ENCODE data around the gene PLXNA4.

PLXNA4 gene

DNA sequence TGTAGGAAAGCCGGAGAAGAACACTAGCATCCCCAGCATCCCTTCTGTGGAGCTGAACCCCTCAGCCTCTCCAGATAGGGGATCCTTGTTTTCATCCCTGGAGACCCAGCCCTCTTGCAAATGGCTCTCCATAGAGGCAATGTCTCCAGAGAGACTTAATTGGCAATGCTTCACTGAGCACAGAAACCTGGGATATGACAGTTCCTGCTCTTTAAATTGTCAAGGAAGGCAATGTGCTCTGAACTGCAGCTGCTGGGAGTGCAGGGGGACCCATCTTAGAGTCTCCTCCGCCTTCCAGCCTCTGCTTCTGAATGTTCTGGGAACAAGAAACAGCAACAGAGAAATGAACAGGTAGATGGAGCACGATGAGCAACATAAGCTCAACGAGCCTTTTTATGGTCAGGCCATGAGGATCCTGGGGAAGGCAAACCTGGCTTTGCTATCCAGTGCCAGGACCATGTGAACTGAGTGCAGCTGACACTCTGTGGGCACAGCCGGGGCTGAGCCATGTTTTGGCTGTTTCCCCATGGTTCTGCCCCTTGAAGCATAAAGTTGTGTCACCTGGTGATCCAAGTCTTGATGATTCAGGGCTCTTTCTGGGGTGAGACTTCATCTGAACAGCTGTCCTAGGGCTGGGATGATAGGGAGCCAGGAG, 481.0 kb downstream of the PLXNA4 start:
- no peak for DNase-seq

DNA sequence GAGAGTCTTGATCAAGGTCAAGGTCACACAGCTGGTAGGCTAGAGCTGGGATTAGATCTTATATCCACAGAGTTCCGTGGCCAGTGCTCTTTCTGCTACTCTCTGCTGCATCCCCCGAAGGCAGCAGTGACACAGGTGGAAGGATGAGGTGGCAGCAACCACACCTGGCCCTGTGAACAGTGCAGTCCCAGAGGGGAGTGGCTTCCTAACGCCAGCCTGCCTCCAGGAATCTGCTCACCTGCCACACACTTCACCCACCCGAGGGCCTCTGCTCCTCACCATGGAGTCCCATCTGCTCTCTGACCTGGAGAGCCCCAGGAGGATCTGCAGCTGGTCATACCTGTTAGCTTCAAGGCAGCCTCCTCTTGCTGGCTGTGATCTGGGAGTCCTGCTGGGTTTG, 484.2 kb downstream of the PLXNA4 start:
- DNase-seq: no peak

DNA sequence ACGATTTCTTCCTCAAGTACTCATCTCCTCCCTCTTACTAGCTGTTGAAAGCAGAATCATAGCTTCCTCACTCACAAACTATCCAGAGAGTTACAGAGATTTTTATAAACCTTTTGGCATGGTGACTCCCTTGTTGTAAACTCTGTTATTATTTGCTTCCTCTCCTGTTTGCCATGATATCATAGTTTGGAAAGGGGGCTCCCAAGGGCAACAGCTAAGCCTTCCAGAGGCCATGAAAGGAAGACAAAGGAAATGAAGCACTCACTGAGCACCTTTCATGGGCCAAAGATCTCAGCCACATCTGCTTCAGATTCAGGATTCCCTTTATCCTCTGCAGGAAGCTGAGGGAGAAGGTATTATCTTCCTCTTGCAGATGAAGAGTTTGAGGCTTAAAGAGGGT, 484.6 kb downstream of the PLXNA4 start:
- DNase-seq: no peak

DNA sequence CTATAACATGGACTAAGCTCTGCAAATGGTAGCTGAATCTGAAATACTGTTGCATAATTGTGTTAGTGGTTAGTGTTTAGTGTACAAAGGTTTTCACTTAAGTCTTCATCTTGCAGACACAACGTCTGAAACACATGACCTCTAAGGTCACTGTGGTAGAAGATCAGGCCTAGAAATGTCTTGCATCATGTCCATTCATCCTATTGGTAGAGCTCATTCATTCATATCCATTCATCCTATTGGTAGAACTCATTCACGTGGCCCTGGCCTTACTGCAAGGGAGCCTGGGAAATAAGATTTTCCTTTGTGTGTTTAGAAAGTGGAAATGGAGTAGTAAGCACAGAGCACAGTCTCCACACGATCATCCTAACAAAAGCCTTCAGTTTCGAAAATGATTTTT, 485.8 kb downstream of the PLXNA4 start:
- DNase-seq: no peak

DNA sequence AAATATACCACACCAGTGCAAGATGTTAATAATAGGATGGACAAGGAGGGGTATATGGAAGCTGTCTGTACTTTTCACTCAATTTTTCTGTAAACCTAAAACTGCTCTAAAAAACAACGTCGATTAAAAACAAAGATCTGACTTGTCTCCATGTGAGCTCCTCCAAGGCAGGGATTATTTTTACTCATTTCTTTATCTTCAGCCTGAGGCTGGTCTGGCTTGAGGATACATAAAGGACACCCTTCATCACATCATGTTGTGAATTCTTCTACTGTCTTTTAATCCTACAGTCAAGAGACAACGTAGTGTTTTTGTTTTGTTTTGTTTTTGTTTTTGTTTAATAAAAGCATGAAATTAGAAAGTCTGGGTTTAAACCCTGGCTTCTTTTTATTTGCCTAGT, 486.9 kb downstream of the PLXNA4 start:
- DNase-seq: no peak

DNA sequence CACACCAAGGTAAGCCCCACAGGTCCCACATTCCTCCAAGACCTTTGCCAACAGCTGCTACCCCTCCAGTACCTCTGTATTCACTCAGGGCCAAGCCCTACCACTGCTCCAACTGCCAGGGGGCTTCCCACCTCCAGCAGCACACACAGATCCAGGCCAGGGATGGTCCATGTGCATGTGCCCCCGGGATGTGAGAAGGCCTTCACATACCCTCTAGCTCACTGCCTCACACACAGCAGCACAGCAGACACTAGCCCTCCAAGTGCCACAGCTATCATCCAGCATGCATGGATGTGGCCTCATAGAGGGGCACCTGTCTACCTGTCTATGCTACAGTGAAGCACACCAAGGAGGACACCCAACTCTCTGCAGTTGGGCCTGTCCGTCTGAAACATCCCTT, 488.8 kb downstream of the PLXNA4 start:
- DNase-seq: no peak

DNA sequence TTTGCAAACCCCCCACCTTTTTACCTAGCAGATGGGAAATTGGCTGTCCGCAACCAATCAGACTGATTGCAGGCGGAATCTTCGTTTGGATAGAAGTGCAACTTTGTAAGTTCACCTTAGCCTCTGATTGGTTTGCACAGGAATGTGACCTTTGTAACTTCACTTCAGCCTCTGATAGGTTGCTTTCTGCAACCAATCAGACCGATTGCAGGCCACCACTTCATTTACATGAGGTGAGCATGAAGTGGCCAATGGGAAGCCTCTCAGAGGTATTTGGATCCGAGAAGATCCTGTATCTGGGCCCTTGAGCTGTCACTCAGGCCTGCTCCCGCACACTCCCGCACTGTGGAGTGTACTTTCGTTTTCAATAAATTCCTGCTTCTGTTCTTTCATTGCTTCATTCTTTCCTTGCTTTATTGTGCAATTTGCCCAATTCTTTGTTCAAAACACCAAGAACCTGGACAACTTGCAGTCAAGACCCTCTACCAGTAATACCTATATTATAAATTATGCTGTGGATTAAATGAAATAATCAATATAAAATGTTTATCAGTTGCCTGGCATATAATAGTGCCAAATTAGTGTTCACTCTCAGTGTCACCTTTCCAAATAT, 491.4 kb downstream of the PLXNA4 start:
- no peak for DNase-seq

DNA sequence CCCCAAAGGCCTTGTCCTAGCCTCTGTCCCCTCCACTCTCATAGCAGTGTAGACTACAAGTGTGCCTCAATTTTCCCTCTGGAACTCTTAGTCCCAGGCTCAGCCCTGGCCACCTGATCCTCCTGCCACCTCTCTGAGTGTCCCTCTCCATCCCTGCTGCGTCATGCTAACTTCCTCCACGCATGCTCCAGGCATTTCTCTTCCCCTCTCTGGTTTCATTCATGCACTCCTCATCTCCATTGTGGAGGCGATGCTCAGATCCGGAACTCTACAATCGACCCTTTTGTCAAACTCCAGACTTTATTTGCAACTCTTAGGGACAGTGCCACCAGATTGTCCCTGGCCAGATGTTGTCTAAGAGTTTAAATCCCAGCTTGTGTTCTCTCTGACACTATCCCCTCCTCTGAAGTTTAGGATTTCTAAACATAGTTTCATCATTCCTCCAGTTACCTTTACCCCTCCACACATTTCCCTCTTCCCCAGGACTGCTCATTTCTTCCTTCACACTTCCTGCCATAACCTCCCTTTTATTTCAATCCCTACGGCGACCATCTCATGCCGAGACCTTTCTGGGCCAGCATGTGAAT, 492.6 kb downstream of the PLXNA4 start:
- no peak for DNase-seq

DNA sequence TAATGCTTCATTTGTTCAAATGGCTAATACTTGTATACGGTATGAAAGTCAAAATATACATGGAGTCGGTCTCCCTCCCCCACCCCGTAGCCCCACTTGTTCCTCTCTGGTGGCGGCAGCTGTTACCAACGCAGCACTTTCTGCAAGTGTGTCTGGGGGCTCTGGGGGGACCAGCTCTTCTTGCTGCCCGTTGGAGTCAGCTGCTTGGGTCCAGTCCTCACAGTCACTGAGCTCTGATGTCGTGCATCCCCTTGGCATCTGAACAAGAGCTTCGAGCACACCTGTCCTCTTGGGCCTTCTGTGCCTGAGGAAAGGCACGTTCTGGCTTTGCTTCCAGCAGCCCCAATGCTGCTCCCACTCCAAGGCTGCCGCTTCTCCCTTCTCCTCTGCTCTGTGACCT, 493.1 kb downstream of the PLXNA4 start:
- no peak for DNase-seq

DNA sequence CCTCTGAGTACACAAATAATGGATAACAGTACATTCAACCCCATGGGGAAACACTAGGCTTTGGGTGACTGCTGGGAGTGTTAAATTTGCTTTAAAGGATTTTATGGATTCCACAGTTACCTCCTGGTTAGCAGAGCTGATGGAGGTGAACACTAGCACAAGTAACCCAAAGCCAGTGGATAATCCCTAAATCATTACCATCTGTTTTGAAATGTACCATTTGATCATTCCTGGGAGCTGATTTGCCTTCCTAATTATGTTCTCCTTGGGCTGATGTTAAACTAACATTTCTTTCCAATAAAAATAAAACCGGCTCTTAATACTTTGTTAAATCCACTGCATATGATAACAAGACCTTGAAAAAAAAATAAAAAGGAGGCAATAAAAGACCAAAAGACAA, 493.9 kb downstream of the PLXNA4 start:
- DNase-seq: no peak

DNA sequence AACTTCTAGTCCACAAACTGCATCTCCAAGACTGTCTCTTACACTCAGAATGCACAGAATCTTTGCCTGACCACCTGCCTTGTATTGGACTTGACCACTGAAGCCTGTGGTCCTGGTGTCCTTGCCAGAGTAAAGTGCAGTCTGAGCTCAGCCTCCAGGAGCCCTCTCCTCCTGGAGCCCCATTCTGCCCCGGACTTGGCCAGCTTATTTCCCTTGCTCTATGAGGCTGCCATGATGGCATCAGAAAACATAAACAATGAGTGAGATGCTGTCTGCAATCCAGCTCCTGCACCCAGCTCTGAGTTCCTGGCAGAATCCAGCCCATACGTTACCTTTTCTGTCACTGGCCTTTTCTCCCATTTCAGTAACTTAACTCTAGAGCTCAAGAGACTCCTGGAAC, 494.6 kb downstream of the PLXNA4 start:
- no peak for DNase-seq

DNA sequence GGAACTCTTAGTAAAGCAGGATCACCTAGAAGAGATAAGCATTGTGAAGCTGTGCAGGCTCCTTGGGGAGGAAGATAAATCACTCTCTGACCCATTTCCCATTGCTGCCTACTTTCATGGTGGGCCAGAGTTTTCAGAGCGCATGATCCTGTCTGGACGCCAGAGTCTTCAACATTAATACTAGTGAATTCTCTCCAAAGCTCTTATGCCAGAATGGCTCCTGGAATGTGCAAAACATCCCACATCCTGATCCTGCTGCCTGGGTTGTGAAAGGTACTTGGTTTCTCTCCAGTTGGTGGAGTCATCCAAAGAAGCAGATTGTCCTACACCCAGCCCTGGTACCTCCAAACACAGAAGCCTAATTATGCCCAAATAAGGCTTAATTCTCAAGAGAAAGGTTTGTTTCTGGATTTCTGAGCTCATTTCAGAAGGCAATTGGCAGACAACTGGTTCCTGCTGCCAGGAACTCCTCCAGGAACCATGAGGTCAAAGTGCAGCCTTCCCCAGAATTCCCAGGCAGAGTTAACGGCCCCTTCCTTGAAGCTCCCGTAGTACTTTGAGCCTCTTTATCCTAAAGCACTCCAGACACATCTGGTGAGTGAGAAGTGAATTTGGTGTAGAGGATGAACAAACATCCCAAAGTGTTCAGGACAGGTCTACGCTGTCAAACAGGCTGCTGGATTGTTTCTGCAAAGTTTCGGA, 495.2 kb downstream of the PLXNA4 start:
- DNase-seq: no peak

DNA sequence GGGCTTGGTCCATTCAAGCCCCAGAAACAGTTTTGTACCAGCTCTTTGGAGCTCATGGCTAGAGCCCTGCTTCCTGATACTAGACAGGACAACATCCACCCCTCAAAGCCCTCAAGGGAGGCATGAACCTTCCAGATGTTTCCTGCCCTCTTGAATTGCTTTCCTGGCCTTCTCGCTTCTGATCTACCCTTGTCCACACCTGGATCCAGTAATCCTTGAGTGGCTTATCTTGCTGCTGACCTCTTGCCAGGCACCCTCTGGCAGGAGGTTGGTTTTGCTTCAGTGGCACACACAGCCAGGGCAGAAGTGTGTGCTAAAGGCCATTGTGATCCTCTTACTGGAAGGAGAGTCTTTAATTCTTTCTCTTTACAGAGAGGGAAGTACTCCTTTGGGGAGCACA, 495.8 kb downstream of the PLXNA4 start:
- DNase-seq: no peak

DNA sequence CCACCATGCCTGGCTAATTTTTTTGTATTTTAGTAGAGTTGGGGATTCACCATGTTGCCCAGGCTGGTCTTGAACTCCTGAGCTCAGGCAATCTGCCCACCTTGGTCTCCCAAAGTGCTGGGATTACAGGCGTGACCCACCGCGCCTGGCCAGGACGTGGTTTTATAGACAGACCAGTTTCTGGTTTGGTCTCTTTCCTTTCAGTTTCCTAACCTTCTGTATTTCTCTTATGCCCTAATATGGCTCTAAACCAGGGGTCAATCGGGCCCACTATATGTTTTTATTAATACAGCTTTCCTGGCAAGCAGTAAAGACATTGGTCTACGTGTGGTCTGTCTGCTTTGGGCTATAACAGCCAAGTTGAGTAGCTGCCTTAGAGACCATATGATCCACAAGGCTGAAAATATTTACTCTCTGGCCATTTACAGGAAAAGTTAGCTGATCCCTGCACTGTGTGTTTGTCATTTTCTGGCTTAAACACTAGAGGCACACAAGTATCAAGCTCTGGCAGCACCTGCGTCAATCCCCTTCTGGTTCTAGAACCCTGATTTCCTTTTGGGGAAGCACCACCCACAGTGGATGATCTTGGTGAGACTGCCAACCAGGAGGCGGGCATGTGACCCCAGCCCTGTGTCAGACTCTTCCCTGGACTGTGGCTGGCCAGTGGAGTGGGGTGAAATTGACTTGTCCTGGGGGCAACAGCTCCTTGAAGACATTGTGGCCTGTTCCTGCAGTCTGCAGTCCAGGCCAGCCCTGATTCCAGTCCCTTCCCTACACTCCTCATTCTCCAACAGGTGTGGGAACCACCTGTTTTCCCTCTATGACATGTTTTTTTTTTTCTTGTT, 497.2 kb downstream of the PLXNA4 start:
- DNase-seq: no peak

DNA sequence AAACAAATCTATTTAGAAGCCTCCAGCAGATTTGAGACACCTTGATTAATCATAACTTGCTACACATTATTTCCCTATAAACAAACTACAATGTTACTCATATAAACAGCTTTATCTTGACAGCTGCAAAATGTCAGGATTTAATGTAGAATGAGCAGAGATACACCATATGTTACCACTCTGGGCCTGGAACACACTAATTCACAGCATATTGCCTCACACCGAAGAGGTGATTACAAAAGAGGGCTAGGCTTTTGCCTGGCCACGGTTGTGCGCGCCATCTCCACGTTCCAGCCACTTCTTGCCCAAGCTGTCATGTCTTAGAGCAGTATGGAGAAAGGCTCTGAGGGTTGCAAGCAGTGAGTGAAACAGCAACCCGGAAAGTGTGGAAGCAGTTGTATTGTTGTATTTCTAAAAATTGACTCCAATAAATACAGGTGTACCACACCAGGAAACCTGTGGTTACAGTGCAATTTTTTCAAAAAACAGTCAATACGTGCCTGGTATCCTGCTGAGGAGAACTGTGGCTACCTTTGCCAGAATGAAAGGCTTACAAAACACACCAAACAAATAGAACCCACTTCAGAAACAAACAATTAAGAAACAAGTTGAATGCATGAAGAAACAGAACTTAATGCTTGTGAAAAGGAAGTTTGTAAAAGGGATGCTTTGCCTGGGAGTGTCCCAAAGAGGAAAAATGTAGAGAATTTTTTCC, 498.1 kb downstream of the PLXNA4 start:
- no peak for DNase-seq

DNA sequence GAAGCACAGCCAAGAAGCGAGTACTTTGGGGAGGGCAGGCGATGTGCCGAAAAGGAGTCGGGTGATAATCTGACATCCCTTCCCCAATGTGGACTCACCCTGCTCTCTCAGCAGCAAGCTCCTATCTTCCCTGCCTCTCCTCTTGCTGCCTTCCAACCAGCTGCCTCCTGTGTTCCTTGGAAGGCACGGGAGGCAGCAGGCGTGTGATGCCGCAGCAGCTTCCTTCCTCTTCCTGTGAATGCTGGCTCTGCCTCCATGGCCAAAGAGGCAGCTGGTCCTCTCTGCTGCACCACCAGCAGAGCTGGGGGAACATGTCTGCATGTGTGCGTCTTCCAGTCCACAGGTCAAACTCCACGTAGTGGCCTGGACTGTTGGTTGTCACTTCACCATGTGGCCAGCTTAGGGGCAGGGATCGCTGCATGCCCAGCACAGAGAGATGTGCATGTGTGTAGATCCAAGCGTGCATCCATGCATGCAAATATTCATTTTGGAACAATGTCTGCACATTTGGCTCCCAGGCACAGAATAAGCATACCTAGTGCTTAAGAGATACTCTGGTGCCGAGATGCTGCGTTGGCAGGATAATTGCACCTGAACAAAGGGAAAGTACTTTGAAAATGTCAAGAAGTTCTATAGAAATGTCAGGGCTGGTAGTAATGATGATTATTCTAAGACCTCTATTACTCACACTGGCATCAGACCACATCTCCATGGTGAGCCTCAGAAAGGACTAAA, 499.8 kb downstream of the PLXNA4 start:
- DNase-seq: no peak

DNA sequence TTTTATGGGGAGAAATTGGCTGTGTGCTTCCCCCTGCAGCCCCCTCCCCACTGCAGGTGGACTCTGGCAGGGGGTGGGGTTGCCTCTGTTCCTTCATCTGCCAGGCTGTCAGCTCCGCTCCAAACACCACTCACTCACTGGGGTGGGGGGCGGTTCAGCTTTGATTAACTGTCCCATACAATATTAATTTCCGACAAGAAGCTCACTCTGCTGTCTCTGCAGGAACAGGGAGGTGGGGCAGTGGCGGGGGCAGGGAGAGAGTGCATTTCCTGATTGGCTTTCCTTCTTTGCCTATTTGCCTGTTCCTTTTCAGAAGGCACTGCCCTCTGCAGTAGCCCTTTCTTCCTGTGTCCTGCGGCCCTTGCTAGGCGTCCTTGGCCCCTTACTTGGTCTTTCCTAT, 500.8 kb downstream of the PLXNA4 start:
- DNase-seq: no peak

DNA sequence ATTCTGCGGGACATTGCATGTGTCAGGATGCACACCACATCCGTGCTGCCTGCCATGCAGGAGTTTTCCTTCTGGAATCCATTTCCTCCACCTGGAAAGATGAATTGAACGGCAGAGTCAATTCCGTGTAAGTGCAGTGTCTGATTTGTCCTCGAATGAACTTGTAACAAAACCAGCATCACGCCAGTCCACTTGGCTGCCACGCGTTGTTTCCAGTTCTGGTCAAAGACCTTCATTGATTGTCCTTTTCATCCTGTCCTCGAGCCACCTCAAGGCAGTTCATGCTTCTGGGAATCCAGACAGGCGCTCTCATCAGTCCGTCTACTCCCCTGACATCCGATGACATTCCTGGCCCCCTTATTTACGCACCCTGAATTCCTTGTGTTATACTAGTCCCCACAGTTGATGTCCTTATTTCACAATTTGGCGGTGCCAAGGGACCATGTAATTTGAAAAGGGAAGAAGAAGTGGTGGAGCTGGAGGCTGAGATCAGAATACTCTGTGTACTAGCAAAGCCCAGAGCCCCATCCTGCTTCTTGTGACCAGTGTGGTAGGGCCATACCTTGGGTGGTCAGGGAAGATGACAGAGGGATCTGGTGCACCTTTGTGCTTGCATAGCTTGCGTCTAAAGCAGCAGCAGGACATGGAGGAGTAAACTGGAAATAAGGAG, 502.2 kb downstream of the PLXNA4 start:
- DNase-seq: no peak
